CD14-positive monocyte (primary cell): ENCODE results near the gene TUBA1C. TPM values are rescaled to one million over a fixed set of nuclear protein-coding genes. Genes with fewer than 3 reads are reported as not detected.

Experiments
- DNase-seq, 3 donors: peaks; one replicate each; pipeline ENCODE4 v3.0.0-alpha.2; 2011 to 2022
- H2AFZ ChIP-seq: 2 replicates; pipeline ENCODE4 v1.6.0; 2012; ENCODE audit warnings: mild to moderate bottlenecking, low read depth, low read length, inconsistent platforms; ENCODE audit not compliant: insufficient read depth, poor library complexity, severe bottlenecking
- H3K27ac ChIP-seq, 2 donors: 1 replicate in 1 of 2; 2 replicates in 1 of 2; pipeline ENCODE4 v1.5.1; 2012 to 2013; ENCODE audit warnings: low read length in 2 of 2, control low read depth in 1 of 2, inconsistent platforms in 1 of 2, low read depth in 1 of 2, mild to moderate bottlenecking in 1 of 2
- H3K27me3 ChIP-seq, 2 donors: one replicate each; pipeline versions ENCODE4 v1.6.0 to v1.6.1; 2011 to 2013; ENCODE audit warnings: low read length in 2 of 2; ENCODE audit not compliant: control insufficient read depth in 2 of 2, insufficient read depth in 2 of 2
- H3K36me3 ChIP-seq, 2 donors: replicated peaks in 1 of 2; 1 replicate in 1 of 2; 2 replicates in 1 of 2; pipeline versions ENCODE4 v1.5.1 to v1.6.1; 2012 to 2013; ENCODE audit warnings: low read length in 2 of 2, control low read depth in 1 of 2, inconsistent platforms in 1 of 2, mild to moderate bottlenecking in 1 of 2; ENCODE audit not compliant: insufficient read depth in 2 of 2, control insufficient read depth in 1 of 2
- H3K4me1 ChIP-seq, 2 donors: 1 replicate in 1 of 2; 2 replicates in 1 of 2; pipeline versions ENCODE4 v1.5.1 to v1.6.1; 2012 to 2013; ENCODE audit warnings: low read length in 2 of 2, control low read depth in 1 of 2, inconsistent platforms in 1 of 2, mild to moderate bottlenecking in 1 of 2, moderate library complexity in 1 of 2; ENCODE audit not compliant: insufficient read depth in 2 of 2, control insufficient read depth in 1 of 2
- H3K4me2 ChIP-seq: replicated peaks from 2 replicates; pipeline ENCODE3; 2012; ENCODE audit warnings: low read length, moderate library complexity, mild to moderate bottlenecking; ENCODE audit not compliant: poor library complexity, severe bottlenecking; ENCODE audit errors: extremely low read depth
- H3K4me3 ChIP-seq, 3 experiments: fragments of 200-600 bp in 1 of 3; sonication (generic) in 1 of 3; replicated peaks in 1 of 3; 1 replicate in 2 of 3; 2 replicates in 1 of 3; pipeline ENCODE4 v1.5.1; 2011 to 2013; ENCODE audit warnings: low read length in 3 of 3, mild to moderate bottlenecking in 3 of 3, control low read depth in 2 of 3, low read depth in 2 of 3, inconsistent platforms in 1 of 3, moderate library complexity in 1 of 3
- H3K79me2 ChIP-seq: 2 replicates; pipeline ENCODE4 v1.6.0; 2012; ENCODE audit warnings: mild to moderate bottlenecking, control low read depth, inconsistent platforms, low read length, moderate library complexity; ENCODE audit not compliant: insufficient read depth
- H3K9ac ChIP-seq: 2 replicates; pipeline ENCODE4 v1.6.0; 2017; ENCODE audit warnings: low read length, mild to moderate bottlenecking; ENCODE audit not compliant: insufficient read depth, poor library complexity, severe bottlenecking
- H3K9me3 ChIP-seq, 2 donors: replicated peaks in 1 of 2; 1 replicate in 1 of 2; 2 replicates in 1 of 2; pipeline versions ENCODE4 v1.5.1 to v1.6.1; 2012 to 2013; ENCODE audit warnings: low read length in 2 of 2, control low read depth in 1 of 2; ENCODE audit not compliant: control insufficient read depth in 1 of 2, insufficient read depth in 1 of 2
- H4K20me1 ChIP-seq: 2 replicates; pipeline ENCODE4 v1.6.0; 2012; ENCODE audit warnings: mild to moderate bottlenecking, low read length, control low read depth, moderate library complexity; ENCODE audit not compliant: insufficient read depth
- H3K27ac Mint-ChIP-seq, 7 donors: one replicate each; pipeline ENCODE4 v1.8.0; 2020; ENCODE audit warnings: mild to moderate bottlenecking in 7 of 7, mixed read lengths in 7 of 7, moderate library complexity in 6 of 7, inconsistent platforms in 2 of 7
- H3K27me3 Mint-ChIP-seq, 3 donors: one replicate each; pipeline ENCODE4 v1.8.0; 2021 to 2022; ENCODE audit warnings: low read depth in 3 of 3, mild to moderate bottlenecking in 3 of 3, mixed read lengths in 3 of 3, moderate library complexity in 3 of 3, inconsistent platforms in 1 of 3
- H3K36me3 Mint-ChIP-seq, 2 donors: one replicate each; pipeline ENCODE4 v1.8.0; 2020; ENCODE audit warnings: mixed read lengths in 2 of 2, inconsistent platforms in 1 of 2, mild to moderate bottlenecking in 1 of 2
- H3K4me1 Mint-ChIP-seq: one replicate; pipeline ENCODE4 v1.8.0; 2020; ENCODE audit warnings: mild to moderate bottlenecking, mixed read lengths
- H3K4me3 Mint-ChIP-seq, 2 donors: one replicate each; pipeline ENCODE4 v1.8.0; 2020; ENCODE audit warnings: mild to moderate bottlenecking in 2 of 2, mixed read lengths in 2 of 2, moderate library complexity in 1 of 2
- H3K9me3 Mint-ChIP-seq, 7 donors: one replicate each; pipeline ENCODE4 v1.8.0; 2020 to 2022; ENCODE audit warnings: mixed read lengths in 7 of 7, mild to moderate bottlenecking in 6 of 7, moderate library complexity in 6 of 7, inconsistent platforms in 2 of 7
- CTCF ChIP-seq: fragments of 200-600 bp; IDR thresholded peaks from one replicate; pipeline ENCODE4 v1.8.0; 2022; ENCODE audit warnings: antibody characterized with exemption, mild to moderate bottlenecking
- WGBS: methylation state at CpG from one replicate; pipeline ENCODE4 v1.1.5; 2013; ENCODE audit warnings: missing lambda C conversion rate; ENCODE audit not compliant: insufficient coverage; 5-methylcytosine and 5-hydroxymethylcytosine counted together
- intact Hi-C, 2 donors: fragments of 100-400 bp; cut with micrococcal nuclease; formaldehyde crosslinking; loops; one replicate each; pipeline versions ENCODE4 v1.15.0 to v1.15.1; 2023
- polyA plus RNA-seq, 3 donors: library from polyadenylated mRNA; depleted of rRNA in 1 of 3; unstranded in 2 of 3; stranded (reverse) in 1 of 3; fragments of 300-500 nt in 2 of 3; fragments of >200 nt in 1 of 3; fragmentation: Illumina TruSeq in 2 of 3; gene quantifications; 1 replicate in 2 of 3; 2 replicates in 1 of 3; pipeline ENCODE4 v1.2.3, GENCODE V29; 2012 to 2021

The TUBA1C gene
- polyA plus RNA-seq, 3 donors = 53.7 to 263 (median 61.0) TPM

GRCh38 chr12:49259452-49259851, 5.4 kb upstream of the TUBA1C start:
- no peak overlapping the region for H3K4me3 Mint-ChIP-seq
- H3K4me1 Mint-ChIP-seq = peaks cover 24% of the 10 kb centered on the region
- H3K9ac ChIP-seq = no peak overlapping the region
- no peaks in the 10 kb centered on the region for H4K20me1 ChIP-seq
- peaks cover 0 to 3% of the 10 kb centered on the region in 2 donors for H3K36me3 Mint-ChIP-seq
- H3K27me3 Mint-ChIP-seq = no peaks in the 10 kb centered on the region
- no peaks in the 10 kb centered on the region for H3K27me3 ChIP-seq
- H3K79me2 ChIP-seq = peaks cover 40% of the 10 kb centered on the region
- H3K27ac ChIP-seq = no peak overlapping the region
- no peak for DNase-seq
- H3K9me3 ChIP-seq = no peaks in the 10 kb centered on the region
- no peak overlapping the region for H3K4me3 ChIP-seq
- no peaks in the 10 kb centered on the region for H3K36me3 ChIP-seq
- no CpG with 5 or more reads among the region's 4 CpGs for WGBS
- no peaks in the 10 kb centered on the region for H3K9me3 Mint-ChIP-seq
- peaks cover 22 to 30% of the 10 kb centered on the region in 2 donors for H3K4me1 ChIP-seq
- no peak overlapping the region for H3K4me2 ChIP-seq
- TF ChIP-seq CTCF = no peak
- no peak overlapping the region for H2AFZ ChIP-seq
- H3K27ac Mint-ChIP-seq = no peak overlapping the region
- intact Hi-C loops = no loop called here

- WGBS = 0% methylated on average over 1 of the region's 3 CpGs
- no peak overlapping the region for H2AFZ ChIP-seq
These were observed 4.7 kb upstream of the TUBA1C start for GRCh38 chr12:49260166-49260565.

More at GRCh38 chr12:49260166-49260565, 4.7 kb upstream of the TUBA1C start:
- no peak overlapping the region for H3K4me2 ChIP-seq
- H4K20me1 ChIP-seq = no peaks in the 10 kb centered on the region
- peaks cover 22 to 32% of the 10 kb centered on the region in 2 donors for H3K4me1 ChIP-seq
- Mint-ChIP-seq H3K27me3 (no peaks in the 10 kb centered on the region), H3K9me3 (no peaks in the 10 kb centered on the region), H3K4me3 (no peak overlapping the region), H3K27ac (peak overlapping the region in 2 of 7 donors; percentile 40 to 58), H3K4me1 (peaks cover 24% of the 10 kb centered on the region), H3K36me3 (peaks cover 0 to 3% of the 10 kb centered on the region in 2 donors)
- no peak overlapping the region for H3K9ac ChIP-seq
- intact Hi-C loops = no loop called here
- peaks cover 47% of the 10 kb centered on the region for H3K79me2 ChIP-seq
- no peaks in the 10 kb centered on the region for H3K27me3 ChIP-seq
- no peaks in the 10 kb centered on the region for H3K36me3 ChIP-seq
- H3K27ac ChIP-seq = no peak overlapping the region
- DNase-seq = peak in 2 of 3 donors; percentile 12 to 18
- no peak for TF ChIP-seq CTCF
- no peaks in the 10 kb centered on the region for H3K9me3 ChIP-seq
- H3K4me3 ChIP-seq = no peak overlapping the region
